HG03575 (cell line): ENCODE data around the gene SNRNP25.
"Not testable (repeated sequence)": the region's sequence is repeated elsewhere in the genome, so short reads cannot be mapped to it uniquely, and the experiment has no call there.

ENCODE experiments used
- ATAC-seq: cut with Tn5 transposase; IDR thresholded peaks from one replicate; pipeline ENCODE4 v1.9.1; 2021; ENCODE audit not compliant: unreplicated experiment, insufficient number of reproducible peaks, low FRiP score; ENCODE audit errors: extremely low read depth

Gene SNRNP25

DNA sequence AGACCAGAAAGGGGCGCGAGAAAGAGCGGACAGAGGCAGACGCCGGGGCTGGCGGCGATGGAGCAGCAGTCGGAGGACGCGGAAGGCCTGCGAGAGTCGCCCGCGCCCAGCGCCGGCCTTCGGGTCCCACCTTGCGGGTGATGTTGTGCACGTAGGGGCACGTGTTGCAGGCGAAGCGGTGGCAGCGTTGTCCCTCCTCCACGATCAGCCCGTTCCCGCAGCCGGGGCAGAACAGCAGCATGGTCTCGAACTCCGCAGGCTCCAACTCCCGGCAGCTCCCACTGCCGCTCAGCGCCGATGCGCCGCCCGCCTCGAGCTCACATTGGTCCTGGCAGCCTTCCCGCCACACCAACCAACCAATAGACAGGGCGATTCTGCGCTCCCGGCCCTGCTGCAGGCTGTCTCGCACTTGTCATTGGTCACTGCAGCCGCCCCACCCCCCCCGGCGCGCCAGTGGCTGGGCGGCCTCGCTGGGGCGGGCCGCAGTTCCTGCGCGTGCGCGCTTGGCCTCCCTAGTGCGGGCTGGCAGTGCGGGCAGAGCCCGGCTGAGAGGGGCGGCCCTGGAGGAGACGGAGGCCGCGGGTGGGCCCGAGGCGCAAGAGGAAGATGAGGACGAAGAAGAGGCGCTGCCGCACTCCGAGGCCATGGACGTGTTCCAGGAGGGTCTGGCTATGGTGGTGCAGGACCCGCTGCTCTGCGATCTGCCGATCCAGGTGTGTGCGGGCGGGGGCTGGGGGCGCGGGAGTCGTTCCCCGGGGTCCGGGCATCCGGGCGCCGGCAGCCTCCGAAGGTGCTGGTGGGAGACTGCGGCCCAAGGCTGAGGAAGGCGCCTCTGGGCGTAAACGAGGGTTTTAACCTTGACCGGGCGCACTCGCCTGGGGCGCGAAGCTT is at the start of gene SNRNP25, which contains the start of gene POLR3K:
TSS of gene SNRNP25 (plus strand) at position 483 of the 891 bp plus-strand sequence. CDS start at position 672, 189 bp downstream.
TSS of gene POLR3K (minus strand) at position 263 of the 891 bp plus-strand sequence. CDS start at position 241, 22 bp downstream.
- peak; percentile 70 for ATAC-seq

DNA sequence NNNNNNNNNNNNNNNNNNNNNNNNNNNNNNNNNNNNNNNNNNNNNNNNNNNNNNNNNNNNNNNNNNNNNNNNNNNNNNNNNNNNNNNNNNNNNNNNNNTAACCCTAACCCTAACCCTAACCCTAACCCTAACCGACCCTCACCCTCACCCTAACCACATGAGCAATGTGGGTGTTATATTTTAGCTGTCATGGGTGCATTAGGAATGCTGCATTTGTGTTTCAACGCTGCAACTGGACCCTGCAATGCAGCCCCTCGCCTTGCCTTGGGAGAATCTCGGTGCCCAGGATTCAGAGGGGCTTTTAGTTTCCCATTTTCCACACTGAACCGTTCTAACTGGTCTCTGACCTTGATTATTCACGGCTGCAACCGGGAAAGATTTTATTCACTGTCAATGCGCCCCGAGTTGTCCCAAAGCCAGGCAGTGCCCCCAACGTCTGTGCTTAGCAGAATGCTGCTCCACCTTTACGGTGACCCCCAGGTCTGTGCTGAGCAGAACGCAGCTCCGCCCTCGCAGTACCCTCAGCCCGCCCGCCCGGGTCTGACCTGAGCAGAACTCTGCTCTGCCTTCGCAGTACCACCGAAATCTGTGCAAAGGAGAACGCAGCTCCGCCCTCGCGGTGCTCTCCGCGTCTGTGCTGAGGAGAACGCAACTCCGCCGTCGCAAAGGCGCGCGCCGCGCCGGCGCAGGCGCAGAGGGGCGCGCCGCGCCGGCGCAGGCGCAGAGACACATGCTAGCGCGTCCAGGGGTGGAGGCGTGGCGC is 43.5 kb upstream of the SNRNP25 start:
- no peak for ATAC-seq

DNA sequence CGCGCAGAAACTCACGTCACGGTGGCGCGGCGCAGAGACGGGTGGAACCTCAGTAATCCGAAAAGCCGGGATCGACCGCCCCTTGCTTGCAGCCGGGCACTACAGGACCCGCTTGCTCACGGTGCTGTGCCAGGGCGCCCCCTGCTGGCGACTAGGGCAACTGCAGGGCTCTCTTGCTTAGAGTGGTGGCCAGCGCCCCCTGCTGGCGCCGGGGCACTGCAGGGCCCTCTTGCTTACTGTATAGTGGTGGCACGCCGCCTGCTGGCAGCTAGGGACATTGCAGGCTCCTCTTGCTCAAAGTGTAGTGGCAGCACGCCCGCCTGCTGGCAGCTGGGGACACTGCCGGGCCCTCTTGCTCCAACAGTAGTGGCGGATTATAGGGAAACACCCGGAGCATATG is 42.9 kb upstream of the SNRNP25 start:
- not testable (repeated sequence) for ATAC-seq

DNA sequence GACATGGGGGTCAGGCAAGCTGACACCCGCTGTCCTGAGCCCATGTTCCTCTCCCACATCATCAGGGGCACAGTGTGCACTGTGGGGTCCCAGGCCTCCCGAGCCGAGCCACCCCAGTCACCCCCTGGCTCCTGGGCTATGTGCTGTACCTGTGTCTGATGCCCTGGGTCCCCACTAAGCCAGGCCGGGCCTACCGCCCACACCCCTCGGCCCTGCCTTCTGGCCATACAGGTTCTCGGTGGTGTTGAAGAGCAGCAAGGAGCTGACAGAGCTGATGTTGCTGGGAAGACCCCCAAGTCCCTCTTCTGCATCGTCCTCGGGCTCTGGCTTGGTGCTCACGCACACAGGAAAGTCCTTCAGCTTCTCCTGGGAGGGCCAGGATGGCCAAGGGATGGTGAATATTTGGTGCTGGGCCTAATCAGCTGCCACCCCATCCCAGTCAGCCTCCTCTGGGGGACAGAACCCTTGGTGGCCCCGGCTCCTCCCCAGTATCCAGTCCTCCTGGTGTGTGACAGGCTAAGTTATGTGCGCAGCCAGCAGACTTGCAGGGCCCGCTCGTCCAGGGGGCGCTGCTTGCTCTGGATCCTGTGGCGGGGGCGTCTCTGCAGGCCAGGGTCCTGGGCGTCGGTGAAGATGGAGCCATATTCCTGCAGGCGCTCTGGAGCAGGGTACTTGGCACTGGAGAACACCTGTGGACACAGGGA is 36.4 kb upstream of the SNRNP25 start:
- not testable (repeated sequence) for ATAC-seq

DNA sequence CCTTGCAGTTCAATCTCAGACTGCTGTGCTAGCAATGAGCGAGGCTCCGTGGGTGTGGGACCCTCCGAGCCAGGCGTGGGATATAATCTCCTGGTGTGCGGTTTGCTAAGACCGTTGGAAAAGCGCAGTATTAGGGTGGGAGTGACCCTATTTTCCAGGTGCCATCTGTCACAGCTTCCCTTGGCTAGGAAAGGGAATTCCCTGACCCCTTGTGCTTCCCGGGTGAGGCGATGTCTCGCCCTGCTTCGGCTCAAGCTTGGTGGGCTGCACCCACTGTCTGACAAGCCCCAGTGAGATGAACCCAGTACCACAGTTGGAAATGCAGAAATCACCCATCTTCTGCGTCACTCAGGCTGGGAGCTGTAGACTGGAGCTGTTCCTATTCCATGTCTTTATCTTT is 32.7 kb upstream of the SNRNP25 start:
- not testable (repeated sequence) for ATAC-seq

- ATAC-seq, result not testable (repeated sequence)
Observed at GRCh38 chr16:24151-24550, 29.5 kb upstream of the SNRNP25 start.

GRCh38 chr16:25926-26348 is 27.7 kb upstream of the SNRNP25 start:
- ATAC-seq, result not testable (repeated sequence)

GRCh38 chr16:30627-31026 is 23.0 kb upstream of the SNRNP25 start:
- ATAC-seq, result not testable (repeated sequence)

DNA sequence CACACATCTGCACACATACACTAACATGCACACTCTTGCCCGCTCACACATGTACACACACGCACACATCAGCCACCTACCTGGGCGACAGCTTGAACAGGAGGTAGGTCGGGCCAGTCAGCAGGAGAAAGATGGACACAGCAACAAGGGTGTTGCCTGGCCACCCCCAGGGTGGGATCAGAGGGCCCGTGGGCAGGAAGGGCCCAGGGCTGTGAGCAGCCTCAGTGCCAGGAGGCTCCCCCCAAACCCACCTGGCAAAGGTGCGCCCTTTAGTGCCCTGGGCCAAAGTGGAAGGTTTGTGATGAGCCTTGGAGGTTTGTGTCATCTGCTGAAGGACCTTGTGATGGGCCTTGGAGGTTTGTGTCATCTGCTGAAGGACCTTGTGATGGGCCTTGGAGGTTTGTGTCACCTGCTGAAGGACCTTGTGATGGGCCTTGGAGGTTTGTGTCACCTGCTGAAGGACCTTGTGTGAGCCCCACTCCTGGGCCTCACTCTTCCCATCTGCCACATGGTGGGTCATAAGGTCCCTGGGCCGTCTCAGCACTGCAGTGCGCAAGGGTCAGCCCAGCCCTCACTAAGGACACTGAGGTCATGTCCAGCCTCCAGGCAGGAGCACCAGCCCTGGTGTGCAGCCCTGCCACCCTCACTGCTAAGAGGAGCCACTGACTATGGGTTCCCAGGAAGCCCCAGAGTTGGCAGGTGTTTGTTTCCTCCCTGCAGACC is 20.3 kb upstream of the SNRNP25 start:
- ATAC-seq, result not testable (repeated sequence)

GRCh38 chr16:33877-34647 is 19.6 kb upstream of the SNRNP25 start:
- no peak for ATAC-seq

DNA sequence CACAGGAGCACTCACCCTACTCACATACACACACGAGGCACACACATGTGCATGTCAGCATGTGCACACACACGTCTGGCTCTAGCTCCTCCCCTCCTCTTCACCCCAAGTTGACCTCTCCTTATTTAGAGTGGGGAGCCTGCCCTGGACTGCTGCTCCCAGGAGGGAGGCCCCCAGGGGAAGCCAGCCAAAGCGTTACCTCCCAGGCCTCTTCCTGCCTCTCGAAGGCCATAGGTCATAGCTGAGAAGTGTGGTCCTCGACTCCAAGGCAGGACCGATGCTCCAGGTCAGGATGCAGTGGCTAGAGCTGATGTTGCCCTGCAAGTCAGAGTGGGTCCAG is 19.0 kb upstream of the SNRNP25 start:
- ATAC-seq, result no peak

DNA sequence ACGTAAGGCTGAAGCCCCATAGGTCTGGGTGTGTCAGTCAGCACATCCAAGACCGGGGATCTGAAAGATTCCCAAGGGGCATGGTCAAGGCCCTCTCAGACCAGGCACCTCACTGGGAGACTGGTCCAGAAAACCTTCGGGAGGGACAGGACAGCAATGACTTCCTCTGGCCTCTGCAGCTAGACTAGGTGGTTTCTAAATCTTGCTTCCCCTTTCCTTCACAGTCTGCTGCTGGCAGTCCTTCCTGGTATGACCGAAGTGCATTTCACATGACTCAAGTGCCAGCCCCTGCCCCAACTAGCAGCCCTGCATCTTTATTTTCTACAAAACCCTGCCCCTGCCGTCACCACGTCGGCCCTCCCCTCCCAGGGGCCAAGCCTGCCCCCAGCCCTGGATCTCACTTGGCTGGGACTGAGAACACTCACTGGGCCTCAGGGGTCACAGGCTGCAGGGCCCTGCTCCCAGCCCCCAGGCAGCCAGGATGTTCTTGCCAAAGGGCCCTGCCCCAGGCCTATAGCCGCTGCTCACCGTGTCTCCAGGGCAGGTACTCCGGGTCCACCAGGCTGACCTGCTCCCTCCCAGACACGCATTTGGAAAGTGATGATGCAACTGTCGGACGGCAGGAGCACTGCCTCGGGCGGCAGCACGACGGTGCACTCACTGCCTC is 18.5 kb upstream of the SNRNP25 start:
- no peak for ATAC-seq

GRCh38 chr16:35678-36305 is 17.8 kb upstream of the SNRNP25 start:
- ATAC-seq, result no peak

- ATAC-seq, result no peak
Observed at GRCh38 chr16:36336-36984, 17.2 kb upstream of the SNRNP25 start.

GRCh38 chr16:37511-37910 is 16.1 kb upstream of the SNRNP25 start:
- no peak for ATAC-seq

DNA sequence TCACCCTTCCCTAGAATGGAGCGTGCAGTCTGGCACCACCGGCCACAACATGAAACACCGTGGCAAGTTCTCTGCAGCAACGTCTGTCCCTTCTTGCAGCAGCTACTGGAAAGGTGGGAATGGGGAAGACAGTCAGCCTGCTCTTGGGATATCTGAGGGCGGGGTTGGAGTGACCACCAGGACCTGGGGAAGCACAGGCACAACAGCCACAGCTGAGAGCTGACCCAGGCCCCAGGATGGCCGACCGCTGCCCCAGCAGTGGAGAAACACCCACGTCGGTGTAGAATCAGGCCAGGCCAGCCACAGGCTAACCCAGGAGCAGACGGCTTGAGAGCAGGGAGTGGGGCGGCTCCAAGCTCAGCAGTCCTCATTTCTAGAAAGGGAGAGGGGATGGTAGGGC is 15.4 kb upstream of the SNRNP25 start:
- not testable (repeated sequence) for ATAC-seq
